GM12878 (cell line): ENCODE data around the gene SOX6. TPM values are rescaled to one million over a fixed set of nuclear protein-coding genes. Genes with fewer than 3 reads are reported as not detected.

Experiments
- ATAC-seq: fragments of 200-7000 bp; cut with Tn5 transposase; 3 replicates; pipeline ENCODE4 v1.9.1; 2020; ENCODE audit warnings: mild to moderate bottlenecking, moderate library complexity
- BruUV-seq: library from RNA; stranded (reverse); fragments of 400-500 nt; replicated peaks from 2 replicates; lab custom pipeline; 2021; lab: Mats Ljungman, UMichigan
- CTCF ChIA-PET: fragments of 300-600 bp; sonication (Branson Sonifier 250); formaldehyde crosslinking; extraction: SDS; loops from one replicate; lab custom pipeline; 2021; ENCODE audit warnings: inconsistent platforms; lab: Yijun Ruan, JAX
- POLR2A ChIA-PET: fragments of 350-600 bp; formaldehyde crosslinking; extraction: SDS; loops from one replicate; lab custom pipeline; 2021; ENCODE audit warnings: inconsistent platforms; lab: Charles Lee
- RAD21 ChIA-PET: fragments of 300-600 bp; sonication (Branson Sonifier 250); formaldehyde crosslinking; loops from one replicate; lab custom pipeline; 2023; ENCODE audit warnings: antibody characterized with exemption; ENCODE audit not compliant: unreplicated experiment; lab: Charles Lee
- SMC1A ChIA-PET: fragments of 300-600 bp; sonication (Branson Sonifier 250); formaldehyde crosslinking; loops from one replicate; lab custom pipeline; 2023; ENCODE audit not compliant: unreplicated experiment, uncharacterized antibody; lab: Charles Lee
- DNase-seq: peaks from one replicate; pipeline ENCODE4 v3.0.0-alpha.2; 2011; ENCODE audit warnings: low read depth, low spot score
- FAIRE-seq: peaks from 3 replicates; lab custom pipeline; 2011; peaks lifted over from hg19 to GRCh38; lab: Jason Lieb, UNC
- H2AFZ ChIP-seq: 2 replicates; pipeline ENCODE4 v1.6.0; 2011; ENCODE audit warnings: low read depth, low read length, control low read depth; ENCODE audit not compliant: control insufficient read depth
- H3K27ac ChIP-seq: 2 replicates; pipeline ENCODE4 v1.5.1; 2011; ENCODE audit warnings: control low read depth; ENCODE audit not compliant: control insufficient read depth, insufficient read depth
- H3K27me3 ChIP-seq, 2 experiments: replicated peaks in 1 of 2; 2 replicates each; pipeline versions ENCODE4 v1.6.0 to v1.6.1; 2011; ENCODE audit warnings: low read length in 1 of 2; ENCODE audit not compliant: control insufficient read depth in 2 of 2, insufficient read depth in 2 of 2
- H3K36me3 ChIP-seq, 2 experiments: 2 replicates each; pipeline ENCODE4 v1.5.1; 2011; ENCODE audit warnings: low read length in 1 of 2; ENCODE audit not compliant: control insufficient read depth in 2 of 2, insufficient read depth in 2 of 2
- H3K4me1 ChIP-seq: 2 replicates; pipeline ENCODE4 v1.6.1; 2011; ENCODE audit warnings: mild to moderate bottlenecking, low read length, moderate library complexity, mixed read lengths; ENCODE audit not compliant: control insufficient read depth, insufficient read depth
- H3K4me2 ChIP-seq: 2 replicates; pipeline ENCODE4 v1.6.0; 2011; ENCODE audit warnings: control low read depth; ENCODE audit not compliant: control insufficient read depth, insufficient read depth
- H3K4me3 ChIP-seq: fragments of 200-600 bp; sonication (generic); 2 replicates; pipeline ENCODE4 v1.5.1; 2016
- H3K79me2 ChIP-seq: 2 replicates; pipeline ENCODE4 v1.6.0; 2011; ENCODE audit warnings: low read length; ENCODE audit not compliant: control insufficient read depth, insufficient read depth
- H3K9ac ChIP-seq: 2 replicates; pipeline ENCODE4 v1.8.0; 2011; ENCODE audit warnings: low read length, control low read depth, mixed read lengths; ENCODE audit not compliant: control insufficient read depth, insufficient read depth
- H3K9me3 ChIP-seq: replicated peaks from 3 replicates; pipeline ENCODE4 v1.5.1; 2011; ENCODE audit warnings: mild to moderate bottlenecking, low read length; ENCODE audit not compliant: control insufficient read depth, insufficient read depth
- H4K20me1 ChIP-seq: 2 replicates; pipeline ENCODE4 v1.6.0; 2011; ENCODE audit not compliant: control insufficient read depth, insufficient read depth
- BHLHE40 ChIP-seq, 2 experiments: fragments of 450-650 bp in 1 of 2; IDR thresholded peaks; 2 replicates each; pipeline ENCODE4 v1.6.1; 2011 to 2017; ENCODE audit warnings: low read depth in 2 of 2, borderline replicate concordance in 1 of 2, improper control_type of control experiment in 1 of 2, low read length in 1 of 2, mild to moderate bottlenecking in 1 of 2
- BRCA1 ChIP-seq: IDR thresholded peaks from 2 replicates; pipeline ENCODE4 v1.6.1; 2011; ENCODE audit warnings: low read depth, low read length, improper control_type of control experiment
- MYB ChIP-seq: fragments of 150-350 bp; IDR thresholded peaks from 2 replicates; pipeline ENCODE4 v1.6.1; 2014; ENCODE audit warnings: mild to moderate bottlenecking, low read depth, low read length, borderline replicate concordance
- NRF1 ChIP-seq: conservative IDR thresholded peaks from 2 replicates; pipeline ENCODE4 v1.6.1; 2011; ENCODE audit warnings: mild to moderate bottlenecking, low read depth, low read length, improper control_type of control experiment
- PRDM15 ChIP-seq: fragments of 450-650 bp; formaldehyde crosslinking; IDR thresholded peaks from 2 replicates; pipeline ENCODE4 v1.4.0; 2020; ENCODE audit warnings: mild to moderate bottlenecking, moderate library complexity
- RCOR1 ChIP-seq: conservative IDR thresholded peaks from 2 replicates; pipeline ENCODE4 v1.6.1; 2012; ENCODE audit warnings: low read depth, low read length, improper control_type of control experiment
- SMAD1 ChIP-seq: fragments of 450-650 bp; IDR thresholded peaks from 2 replicates; pipeline ENCODE4 v1.6.1; 2018; ENCODE audit warnings: mild to moderate bottlenecking, low read depth; ENCODE audit not compliant: partially characterized antibody
- ZBED1 ChIP-seq: IDR thresholded peaks from 2 replicates; pipeline ENCODE4 v1.6.1; 2016; ENCODE audit warnings: borderline replicate concordance
- ZNF24 ChIP-seq: fragments of 450-650 bp; IDR thresholded peaks from 2 replicates; pipeline ENCODE4 v1.6.1; 2017; ENCODE audit warnings: antibody characterized with exemption, mild to moderate bottlenecking
- WGBS: methylation state at CpG from one replicate; pipeline ENCODE4 v1.1.6; 2016; ENCODE audit warnings: low lambda C conversion rate; ENCODE audit not compliant: insufficient replicate concordance, insufficient coverage; ENCODE audit errors: missing lambda C conversion rate; 5-methylcytosine and 5-hydroxymethylcytosine counted together
- in situ Hi-C: fragments of 300-500 bp; cut with MboI; formaldehyde crosslinking; loops from 9 replicates; pipeline ENCODE4 v1.14.3; 2018; ENCODE audit warnings: mixed read lengths
- intact Hi-C: fragments of 100-400 bp; cut with micrococcal nuclease; formaldehyde crosslinking; loops from one replicate; pipeline ENCODE4 v1.14.2; 2022; ENCODE audit not compliant: unreplicated experiment
- polyA plus RNA-seq, 11 experiments: library from polyadenylated mRNA; depleted of rRNA in 4 of 11; unstranded in 6 of 11; stranded (reverse) in 5 of 11; fragments of >200 nt; fragmentation: Nextera tagmentation in 4 of 11; fragmentation: Illumina TruSeq in 1 of 11; extraction: Ambion mirVana in 4 of 11; extraction: Trizol in 1 of 11; gene quantifications; 1 replicate in 1 of 11; 2 replicates in 10 of 11; pipeline versions ENCODE4 v1.2.1 to v1.2.3, GENCODE V29; 2011 to 2016; ENCODE audit warnings: inconsistent platforms in 2 of 11, missing spikeins in 2 of 11, low read depth in 1 of 11
- total RNA-seq, 4 experiments: library from RNA; depleted of rRNA in 3 of 4; stranded (reverse); fragments of >200 nt in 3 of 4; fragmentation: Illumina TruSeq in 1 of 4; extraction: Trizol in 1 of 4; gene quantifications; 2 replicates each; pipeline versions ENCODE4 v1.2.1 to v1.2.3, GENCODE V29; 2013 to 2021
- TF ChIP-seq, protein P1 (sequence below): fragments of 450-650 bp; IDR thresholded peaks from 2 replicates; pipeline ENCODE4 v1.6.1; 2018; ENCODE audit warnings: borderline replicate concordance, mild to moderate bottlenecking; ENCODE audit not compliant: partially characterized antibody
- TF ChIP-seq, protein P2 (sequence below): fragments of 450-650 bp; IDR thresholded peaks from 2 replicates; pipeline ENCODE4 v1.6.1; 2017; ENCODE audit warnings: borderline replicate concordance

SOX6 gene
- total and polyA plus RNA-seq, 10 of the 15 experiments (the other 5 are each of a cell fraction or from before 2014, with no cell fraction given) = 0.03 to 0.71 (median 0.29) TPM; not detected in 4

GRCh38 chr11:15981292-15981691 is 375.1 kb downstream of the SOX6 start (continued):
- no peak for TF ChIP-seq MYB
- TF ChIP-seq BHLHE40 (IDR thresholded peaks at IDR 0.05; ENCODE audit: borderline replicate concordance in 1 of 2, low read depth in 2 of 2, low read length in 1 of 2) = no peak
- no peak for TF ChIP-seq NRF1
- no peak for TF ChIP-seq RCOR1

GRCh38 chr11:15977116-15977515 is 379.2 kb downstream of the SOX6 start:
- Histone ChIP-seq H3K4me3 (no peak overlapping the region), H3K4me1 (no peaks in the 10 kb centered on the region), H3K27me3 (no peaks in the 10 kb centered on the region), H2AFZ (no peak overlapping the region), H3K36me3 (no peaks in the 10 kb centered on the region), H3K9ac (no peak overlapping the region), H3K79me2 (no peaks in the 10 kb centered on the region), H3K4me2 (no peak overlapping the region), H3K27ac (no peak overlapping the region), H3K9me3 (no peaks in the 10 kb centered on the region), H4K20me1 (no peaks in the 10 kb centered on the region)
- CTCF ChIA-PET = interaction anchor here (0.7 to 1.0 kb wide), 2 partner anchors 11 to 42 kb away, joined by 3 read pairs; no protein-coding TSS in a partner anchor
- in situ Hi-C loops = no loop called here
- ATAC-seq (no peak), FAIRE-seq (no peak), DNase-seq (no peak)
- RAD21 ChIA-PET = no interaction called here
- no TSS peak for BruUV-seq
- WGBS = 45% methylated on average over 4 of the region's 4 CpGs
- POLR2A ChIA-PET = no interaction called here
- intact Hi-C loops = no loop called here
- SMC1A ChIA-PET = interaction anchor here (1.4 kb wide), 1 partner anchor 31 kb away, joined by 3 read pairs; no protein-coding TSS in a partner anchor
- TF ChIP-seq, protein P1, sequence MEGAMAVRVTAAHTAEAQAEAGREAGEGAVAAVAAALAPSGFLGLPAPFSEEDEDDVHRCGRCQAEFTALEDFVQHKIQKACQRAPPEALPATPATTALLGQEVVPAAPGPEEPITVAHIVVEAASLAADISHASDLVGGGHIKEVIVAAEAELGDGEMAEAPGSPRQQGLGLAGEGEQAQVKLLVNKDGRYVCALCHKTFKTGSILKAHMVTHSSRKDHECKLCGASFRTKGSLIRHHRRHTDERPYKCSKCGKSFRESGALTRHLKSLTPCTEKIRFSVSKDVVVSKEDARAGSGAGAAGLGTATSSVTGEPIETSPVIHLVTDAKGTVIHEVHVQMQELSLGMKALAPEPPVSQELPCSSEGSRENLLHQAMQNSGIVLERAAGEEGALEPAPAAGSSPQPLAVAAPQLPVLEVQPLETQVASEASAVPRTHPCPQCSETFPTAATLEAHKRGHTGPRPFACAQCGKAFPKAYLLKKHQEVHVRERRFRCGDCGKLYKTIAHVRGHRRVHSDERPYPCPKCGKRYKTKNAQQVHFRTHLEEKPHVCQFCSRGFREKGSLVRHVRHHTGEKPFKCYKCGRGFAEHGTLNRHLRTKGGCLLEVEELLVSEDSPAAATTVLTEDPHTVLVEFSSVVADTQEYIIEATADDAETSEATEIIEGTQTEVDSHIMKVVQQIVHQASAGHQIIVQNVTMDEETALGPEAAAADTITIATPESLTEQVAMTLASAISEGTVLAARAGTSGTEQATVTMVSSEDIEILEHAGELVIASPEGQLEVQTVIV = no peak
- TF ChIP-seq SMAD1 = no peak
- TF ChIP-seq PRDM15 (CRISPR knock-in tag) = no peak
- TF ChIP-seq ZNF24 = no peak
- no peak for TF ChIP-seq ZBED1
- TF ChIP-seq BRCA1 = no peak
- TF ChIP-seq, protein P2, sequence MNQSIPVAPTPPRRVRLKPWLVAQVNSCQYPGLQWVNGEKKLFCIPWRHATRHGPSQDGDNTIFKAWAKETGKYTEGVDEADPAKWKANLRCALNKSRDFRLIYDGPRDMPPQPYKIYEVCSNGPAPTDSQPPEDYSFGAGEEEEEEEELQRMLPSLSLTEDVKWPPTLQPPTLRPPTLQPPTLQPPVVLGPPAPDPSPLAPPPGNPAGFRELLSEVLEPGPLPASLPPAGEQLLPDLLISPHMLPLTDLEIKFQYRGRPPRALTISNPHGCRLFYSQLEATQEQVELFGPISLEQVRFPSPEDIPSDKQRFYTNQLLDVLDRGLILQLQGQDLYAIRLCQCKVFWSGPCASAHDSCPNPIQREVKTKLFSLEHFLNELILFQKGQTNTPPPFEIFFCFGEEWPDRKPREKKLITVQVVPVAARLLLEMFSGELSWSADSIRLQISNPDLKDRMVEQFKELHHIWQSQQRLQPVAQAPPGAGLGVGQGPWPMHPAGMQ = no peak
